ENCODE results near the gene SSH2. TPM values are rescaled to one million over a fixed set of nuclear protein-coding genes. Genes with fewer than 3 reads are reported as not detected.
A peak's percentile ranks its signal among the peaks of the same experiment; 100 is the strongest.

SSH2 gene
- total and polyA plus RNA-seq, 2 of the 13 experiments (the other 11 are each of a cell fraction or from before 2014, with no cell fraction given): 6.0 to 6.4 TPM

GRCh38 chr17:29760279-29761039, 169.6 kb downstream of the SSH2 start:
- H4K20me1 ChIP-seq (ENCODE audit: insufficient read depth, low read length): no peaks in the 10 kb centered on the region
- CTCF ChIA-PET (ENCODE audit: low intra/inter-chr PET ratio, low total read pairs): no interaction called here
- H3K27me3 ChIP-seq (ENCODE audit: control insufficient read depth in 1 of 2, insufficient read depth in 2 of 2, low read length in 2 of 2): no peaks in the 10 kb centered on the region
- ATAC-seq: peak; percentile 49
- no peaks in the 10 kb centered on the region for H3K9me3 ChIP-seq (ENCODE audit: low read length)
- peaks cover 14% of the 10 kb centered on the region for H3K4me1 ChIP-seq (ENCODE audit: insufficient read depth, low read length)
- in situ Hi-C loops (cut with HindIII; ENCODE audit: extremely low pct_ligation_motif_present, low pct_unique_long_range_greater_than_20kb) (no loop called here), intact Hi-C loops (cut with micrococcal nuclease; ENCODE audit: unreplicated experiment) (loop anchor here (5.0 kb wide), 1 partner anchor 138 kb away; the partner anchor contains the start of gene CORO6)
- FAIRE-seq: peak; percentile 48
- 5% methylated on average over 20 of the region's 20 CpGs for WGBS (ENCODE audit: low lambda C conversion rate)
- H3K36me3 ChIP-seq (replicated peaks in 1 of 2; ENCODE audit: control insufficient read depth in 1 of 2, insufficient read depth in 2 of 2, low read length in 2 of 2): no peaks in the 10 kb centered on the region
- H3K4me2 ChIP-seq (ENCODE audit: low read depth, low read length): peak overlapping the region; percentile 91
- no peaks in the 10 kb centered on the region for H3K79me2 ChIP-seq (ENCODE audit: insufficient read depth, low read length)
- H2AFZ ChIP-seq (ENCODE audit: low read length): no peak overlapping the region
- peak overlapping the region; percentile 61 to 77 (median 76) for H3K4me3 ChIP-seq (replicated peaks in 1 of 3; ENCODE audit: insufficient read depth in 1 of 3, low read depth in 2 of 3, low read length in 3 of 3)
- POLR2A ChIA-PET: interaction anchor here (1.7 to 2.5 kb wide), 3 partner anchors 16 to 145 kb away, joined by 3 to 12 read pairs (median 11); no protein-coding TSS in a partner anchor
- no peak for DNase-seq (ENCODE audit: low spot score)
- peak overlapping the region; percentile 64 for H3K27ac ChIP-seq (ENCODE audit: extremely low read length, insufficient read depth, low read length)
- H3K9ac ChIP-seq (ENCODE audit: insufficient read depth, low read depth, low read length): peak overlapping the region; percentile 69
- BruUV-seq (replicated peaks): TSS peak; percentile 60
- TF ChIP-seq ZNF362 (CRISPR knock-in tag; IDR thresholded peaks at IDR 0.05; ENCODE audit: borderline replicate concordance) (0 out of 2 replicates have a peak, but pooled peaks have one; percentile 40), SMAD1 (CRISPR knock-in tag; IDR thresholded peaks at IDR 0.05; ENCODE audit: borderline replicate concordance, low read depth) (peak; percentile 87; the same call in 1 of the 2 replicates), ZSCAN12 (CRISPR knock-in tag; IDR thresholded peaks at IDR 0.05) (no peak), CBX2 (IDR thresholded peaks at IDR 0.05; ENCODE audit: low read depth, low read length) (no peak), CBX2 (CRISPR knock-in tag; IDR thresholded peaks at IDR 0.05; ENCODE audit: low read depth) (no peak), ZNF552 (CRISPR knock-in tag; IDR thresholded peaks at IDR 0.05; ENCODE audit: borderline replicate concordance) (0 out of 2 replicates have a peak, but pooled peaks have one; percentile 42), TSC22D2 (CRISPR knock-in tag; IDR thresholded peaks at IDR 0.05; ENCODE audit: borderline replicate concordance) (no peak), ZNF512B (CRISPR knock-in tag; IDR thresholded peaks at IDR 0.05; ENCODE audit: borderline replicate concordance) (0 out of 2 replicates have a peak, but pooled peaks have one; percentile 7), HMGXB4 (CRISPR knock-in tag; IDR thresholded peaks at IDR 0.05; ENCODE audit: borderline replicate concordance in 1 of 2, low read depth in 1 of 2) (no peak), ZNF879 (CRISPR knock-in tag; IDR thresholded peaks at IDR 0.05) (no peak), CHCHD3 (CRISPR knock-in tag; IDR thresholded peaks at IDR 0.05) (no peak), ZC3H4 (CRISPR knock-in tag; IDR thresholded peaks at IDR 0.05; ENCODE audit: borderline replicate concordance) (no peak)

All from HepG2 (cell line).